Measurements from ENCODE around the gene NCK2.

NCK2 gene

DNA sequence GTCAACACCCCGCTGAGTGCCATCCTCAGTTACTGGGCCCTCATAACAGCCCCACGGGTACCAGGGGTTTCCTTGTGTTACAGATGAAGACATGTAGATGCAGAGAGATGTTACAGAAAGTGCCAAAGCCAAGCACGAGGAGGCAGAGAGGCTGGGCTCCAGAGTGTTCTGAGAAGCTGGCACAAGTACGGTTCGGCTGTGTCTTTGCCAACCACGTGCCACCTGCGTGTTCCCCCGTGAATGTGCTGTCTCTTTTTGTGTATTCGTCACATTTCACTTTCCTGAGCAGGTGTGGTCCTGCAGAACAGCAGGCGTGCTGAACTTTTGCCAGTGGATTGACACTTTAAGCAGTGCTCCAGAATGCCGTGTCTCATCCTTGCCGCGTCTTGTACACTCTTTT lies 124.6 kb downstream of the NCK2 start:
- TF ChIP-seq EZH2phosphoT487 (conservative IDR thresholded peaks at IDR 0.05; ENCODE audit: low read length) (no peak), CTCF (IDR thresholded peaks at IDR 0.05; ENCODE audit: insufficient read depth, low read length, poor library complexity, severe bottlenecking) (no peak)
- Histone ChIP-seq H3K4me2 (ENCODE audit: low read depth, low read length, poor library complexity, severe bottlenecking) (no peak overlapping the region), H3K4me3 (ENCODE audit: insufficient read depth, low read length, poor library complexity, severe bottlenecking) (no peak overlapping the region), H3K9me3 (ENCODE audit: insufficient read depth, low read length) (no peaks in the 10 kb centered on the region), H3K27ac (ENCODE audit: low read depth, low read length) (no peak overlapping the region), H3F3A (ENCODE audit: insufficient read depth) (no peaks in the 10 kb centered on the region), H3K79me2 (ENCODE audit: insufficient read depth, low read length) (no peaks in the 10 kb centered on the region), H4K20me1 (ENCODE audit: low read depth, low read length) (no peaks in the 10 kb centered on the region), H3K27me3 (ENCODE audit: low read length) (no peaks in the 10 kb centered on the region), H2AFZ (ENCODE audit: low read depth, low read length, severe bottlenecking) (no peak overlapping the region), H3K9me2 (replicated peaks; ENCODE audit: insufficient read depth, low read length) (no peaks in the 10 kb centered on the region), H3K9ac (ENCODE audit: low read length) (no peak overlapping the region), H3K36me3 (ENCODE audit: low read length) (no peaks in the 10 kb centered on the region)

DNA sequence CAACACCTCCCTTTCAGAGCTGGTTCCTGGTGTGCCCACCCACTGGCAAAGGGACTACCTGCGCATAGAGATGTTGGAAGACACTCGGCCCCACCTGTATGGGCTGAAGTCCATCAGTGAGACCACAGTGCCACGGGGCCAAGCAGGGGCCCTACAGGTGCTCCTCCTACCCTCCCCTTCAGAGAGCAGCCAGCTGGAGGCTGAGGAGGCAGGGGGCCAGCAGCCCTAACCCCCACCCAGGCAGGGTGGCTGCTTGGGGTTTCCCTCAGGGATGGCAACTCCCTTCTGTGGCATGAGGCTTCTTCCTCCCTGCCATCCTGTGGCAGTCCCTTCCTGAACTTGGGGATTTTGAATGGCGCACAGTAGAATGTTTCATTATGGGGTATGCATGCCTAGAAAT lies 125.3 kb downstream of the NCK2 start:
- Histone ChIP-seq H3K9me2 (replicated peaks; ENCODE audit: insufficient read depth, low read length) (no peaks in the 10 kb centered on the region), H3K9me3 (ENCODE audit: insufficient read depth, low read length) (no peaks in the 10 kb centered on the region), H3F3A (ENCODE audit: insufficient read depth) (no peaks in the 10 kb centered on the region), H3K27ac (ENCODE audit: low read depth, low read length) (no peak overlapping the region), H3K36me3 (ENCODE audit: low read length) (no peaks in the 10 kb centered on the region), H3K79me2 (ENCODE audit: insufficient read depth, low read length) (no peaks in the 10 kb centered on the region), H3K27me3 (ENCODE audit: low read length) (no peaks in the 10 kb centered on the region), H3K9ac (ENCODE audit: low read length) (no peak overlapping the region), H2AFZ (ENCODE audit: low read depth, low read length, severe bottlenecking) (no peak overlapping the region), H3K4me2 (ENCODE audit: low read depth, low read length, poor library complexity, severe bottlenecking) (no peak overlapping the region), H3K4me3 (ENCODE audit: insufficient read depth, low read length, poor library complexity, severe bottlenecking) (no peak overlapping the region), H4K20me1 (ENCODE audit: low read depth, low read length) (no peaks in the 10 kb centered on the region)
- TF ChIP-seq CTCF (IDR thresholded peaks at IDR 0.05; ENCODE audit: insufficient read depth, low read length, poor library complexity, severe bottlenecking), result no peak

GRCh38 chr2:105870858-105871257 lies 126.1 kb downstream of the NCK2 start:
- Histone ChIP-seq H3K27me3 (ENCODE audit: low read length) (no peaks in the 10 kb centered on the region), H4K20me1 (ENCODE audit: low read depth, low read length) (no peaks in the 10 kb centered on the region), H2AFZ (ENCODE audit: low read depth, low read length, severe bottlenecking) (no peak overlapping the region), H3K4me2 (ENCODE audit: low read depth, low read length, poor library complexity, severe bottlenecking) (no peak overlapping the region), H3K36me3 (ENCODE audit: low read length) (no peaks in the 10 kb centered on the region), H3K9ac (ENCODE audit: low read length) (no peak overlapping the region), H3K79me2 (ENCODE audit: insufficient read depth, low read length) (no peaks in the 10 kb centered on the region), H3K9me3 (ENCODE audit: insufficient read depth, low read length) (no peaks in the 10 kb centered on the region), H3K4me3 (ENCODE audit: insufficient read depth, low read length, poor library complexity, severe bottlenecking) (no peak overlapping the region), H3K9me2 (replicated peaks; ENCODE audit: insufficient read depth, low read length) (no peaks in the 10 kb centered on the region), H3K27ac (ENCODE audit: low read depth, low read length) (no peak overlapping the region), H3F3A (ENCODE audit: insufficient read depth) (no peaks in the 10 kb centered on the region)
- TF ChIP-seq CTCF (IDR thresholded peaks at IDR 0.05; ENCODE audit: insufficient read depth, low read length, poor library complexity, severe bottlenecking) (no peak), EZH2phosphoT487 (conservative IDR thresholded peaks at IDR 0.05; ENCODE audit: low read length) (no peak)
